Measurements from ENCODE around the gene HBM.
"Not testable (repeated sequence)": the region's sequence is repeated elsewhere in the genome, so short reads cannot be mapped to it uniquely, and the experiment has no call there.

The HBM gene

GRCh38 chr16:165539-166374, at the start of gene HBM:
HBM (plus strand) TSS chr16:165978; CDS start chr16:165998, 20 bp downstream.
- peak in 1 of 2 experiments; percentile 44 for DNase-seq

- no peak for DNase-seq
Observed at GRCh38 chr16:116015-116414, 49.8 kb upstream of the HBM start.

GRCh38 chr16:117379-118365, 48.1 kb upstream of the HBM start:
- peak; percentile 71 to 75 for DNase-seq

GRCh38 chr16:118857-119256, 46.9 kb upstream of the HBM start:
- no peak for DNase-seq

- DNase-seq, result no peak
Observed at GRCh38 chr16:119295-119694, 46.5 kb upstream of the HBM start.

GRCh38 chr16:119835-120491, 45.8 kb upstream of the HBM start:
- no peak for DNase-seq

GRCh38 chr16:120756-121155, 45.0 kb upstream of the HBM start:
- no peak for DNase-seq

- no peak for DNase-seq
Observed at GRCh38 chr16:122361-122760, 43.4 kb upstream of the HBM start.

- not testable (repeated sequence) for DNase-seq
Observed at GRCh38 chr16:123558-124350, 42.0 kb upstream of the HBM start.

- no peak for DNase-seq
Observed at GRCh38 chr16:125011-125410, 40.8 kb upstream of the HBM start.

GRCh38 chr16:129075-129474, 36.7 kb upstream of the HBM start:
- DNase-seq, result no peak

- DNase-seq, result no peak
Observed at GRCh38 chr16:130533-131173, 35.1 kb upstream of the HBM start.

- DNase-seq, result no peak
Observed at GRCh38 chr16:132120-132519, 33.7 kb upstream of the HBM start.

GRCh38 chr16:133716-134115, 32.1 kb upstream of the HBM start:
- no peak for DNase-seq

- DNase-seq, result peak; percentile 53 to 64
Observed at GRCh38 chr16:138049-138417, 27.7 kb upstream of the HBM start.

- DNase-seq, result no peak
Observed at GRCh38 chr16:140175-140857, 25.5 kb upstream of the HBM start.

- DNase-seq, result no peak
Observed at GRCh38 chr16:142405-142967, 23.3 kb upstream of the HBM start.

- DNase-seq, result no peak
Observed at GRCh38 chr16:143047-143446, 22.7 kb upstream of the HBM start.

- no peak for DNase-seq
Observed at GRCh38 chr16:143456-143855, 22.3 kb upstream of the HBM start.

- DNase-seq, result no peak
Observed at GRCh38 chr16:144797-145252, 21.0 kb upstream of the HBM start.

GRCh38 chr16:146646-147045, 19.1 kb upstream of the HBM start:
- no peak for DNase-seq
